ENCODE results near the gene FGFR4.

- TF ChIP-seq CTCF (IDR thresholded peaks at IDR 0.05; ENCODE audit: borderline replicate concordance, extremely low read depth, low read length, poor library complexity, severe bottlenecking) (no peak), EZH2 (IDR thresholded peaks at IDR 0.05; ENCODE audit: borderline replicate concordance, low read depth, low read length, severe bottlenecking) (no peak)
Measured at GRCh38 chr5:177087398-177088005, 787 bp downstream of the FGFR4 start.
